VCaP (cell line): ENCODE measurements around the gene CORIN.

Source experiments
- H3K27ac ChIP-seq: fragments of 450-650 bp; 2 replicates; pipeline ENCODE4 v1.5.1; 2017
- CTCF ChIP-seq: fragments of 450-650 bp; conservative IDR thresholded peaks from 2 replicates; pipeline ENCODE4 v1.5.1; 2017; ENCODE audit warnings: mild to moderate bottlenecking, moderate library complexity

Gene CORIN

GRCh38 chr4:47719576-47719975, 118.3 kb downstream of the CORIN start:
- no peak for TF ChIP-seq CTCF
- no peak overlapping the region for H3K27ac ChIP-seq

- no peak for TF ChIP-seq CTCF
- H3K27ac ChIP-seq = no peak overlapping the region
Measured at GRCh38 chr4:47718696-47719095, 119.2 kb downstream of the CORIN start.

- TF ChIP-seq CTCF = no peak
Measured at GRCh38 chr4:47717188-47717587, 120.7 kb downstream of the CORIN start.

GRCh38 chr4:47715716-47716416, 122.0 kb downstream of the CORIN start:
- TF ChIP-seq CTCF = no peak
- H3K27ac ChIP-seq = peak overlapping the region; percentile 6; the same call in 1 of the 2 replicates

More at GRCh38 chr4:47717188-47717587, 120.7 kb downstream of the CORIN start:
- no peak overlapping the region for H3K27ac ChIP-seq

GRCh38 chr4:47714269-47714668, 123.6 kb downstream of the CORIN start:
- no peak for TF ChIP-seq CTCF
- no peak overlapping the region for H3K27ac ChIP-seq

GRCh38 chr4:47713129-47713834, 124.6 kb downstream of the CORIN start:
- no peak overlapping the region for H3K27ac ChIP-seq
- TF ChIP-seq CTCF = no peak

- no peak for TF ChIP-seq CTCF
- no peak overlapping the region for H3K27ac ChIP-seq
Measured at GRCh38 chr4:47711646-47712045, 126.2 kb downstream of the CORIN start.
